Cardiac muscle cell (in vitro differentiated cells and primary cell): Measurements from ENCODE around the gene CHKB. TPM values are rescaled to one million over a fixed set of nuclear protein-coding genes. Genes with fewer than 3 reads are reported as not detected.

Source experiments
- DNase-seq, 2 donors: peaks; one replicate each; pipeline versions ENCODE4 v3.0.0 to v3.0.0-alpha.2; 2010 to 2017; ENCODE audit warnings: low read depth in 1 of 2, low spot score in 1 of 2
- H3K27ac ChIP-seq: fragments of 200-600 bp; sonication (generic); 2 replicates; pipeline ENCODE4 v1.5.1; 2016
- H3K27me3 ChIP-seq: fragments of 200-600 bp; sonication (generic); 2 replicates; pipeline ENCODE4 v1.6.0; 2016; ENCODE audit warnings: control low read depth
- H3K36me3 ChIP-seq: fragments of 200-600 bp; sonication (generic); 2 replicates; pipeline ENCODE4 v1.5.1; 2016; ENCODE audit warnings: control low read depth
- H3K4me1 ChIP-seq: fragments of 200-600 bp; sonication (generic); 2 replicates; pipeline ENCODE4 v1.8.1; 2017; ENCODE audit warnings: low read depth, mild to moderate bottlenecking, mixed run types
- H3K4me3 ChIP-seq: fragments of 200-600 bp; sonication (generic); 2 replicates; pipeline ENCODE4 v1.5.1; 2016; ENCODE audit warnings: mild to moderate bottlenecking
- H3K9me3 ChIP-seq: fragments of 200-600 bp; sonication (generic); 2 replicates; pipeline ENCODE4 v1.5.1; 2017; ENCODE audit warnings: low read depth, mild to moderate bottlenecking, control low read depth
- polyA plus RNA-seq: library from polyadenylated mRNA; unstranded; fragments of >200 nt; fragmentation: Nextera tagmentation; extraction: Ambion mirVana; gene quantifications from 2 replicates; pipeline ENCODE4 v1.2.1, GENCODE V29; 2016
- total RNA-seq: library from RNA; depleted of rRNA; stranded (reverse); fragments of >200 nt; gene quantifications from 2 replicates; pipeline ENCODE4 v1.2.3, GENCODE V29; 2016
- TF ChIP-seq, protein P1 (sequence below): IDR thresholded peaks from 2 replicates; pipeline ENCODE4 v1.5.1; 2012; ENCODE audit warnings: low read depth, mild to moderate bottlenecking, low read length

Gene CHKB
- total and polyA plus RNA-seq, 2 experiments from 2014 or later, result 73.4 to 100 TPM

DNA sequence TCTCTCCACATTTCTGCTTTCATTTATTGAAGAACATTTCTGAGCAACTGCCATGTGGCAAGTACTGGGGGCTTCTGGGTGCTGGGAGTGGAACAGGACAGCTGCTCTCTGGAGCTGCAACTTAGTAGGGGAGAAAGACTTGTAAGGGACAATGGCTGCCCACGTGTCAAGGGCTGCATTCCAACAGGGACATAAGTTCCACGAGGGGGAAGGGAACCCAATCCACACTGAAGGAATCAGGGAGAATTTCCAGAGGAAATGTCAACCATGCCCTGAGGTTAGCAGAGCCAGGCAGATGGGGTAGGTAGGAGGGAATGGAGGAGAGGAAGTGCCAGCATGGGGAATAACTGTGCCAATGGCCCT, 19.7 kb upstream of the CHKB start:
- TF ChIP-seq, protein P1, sequence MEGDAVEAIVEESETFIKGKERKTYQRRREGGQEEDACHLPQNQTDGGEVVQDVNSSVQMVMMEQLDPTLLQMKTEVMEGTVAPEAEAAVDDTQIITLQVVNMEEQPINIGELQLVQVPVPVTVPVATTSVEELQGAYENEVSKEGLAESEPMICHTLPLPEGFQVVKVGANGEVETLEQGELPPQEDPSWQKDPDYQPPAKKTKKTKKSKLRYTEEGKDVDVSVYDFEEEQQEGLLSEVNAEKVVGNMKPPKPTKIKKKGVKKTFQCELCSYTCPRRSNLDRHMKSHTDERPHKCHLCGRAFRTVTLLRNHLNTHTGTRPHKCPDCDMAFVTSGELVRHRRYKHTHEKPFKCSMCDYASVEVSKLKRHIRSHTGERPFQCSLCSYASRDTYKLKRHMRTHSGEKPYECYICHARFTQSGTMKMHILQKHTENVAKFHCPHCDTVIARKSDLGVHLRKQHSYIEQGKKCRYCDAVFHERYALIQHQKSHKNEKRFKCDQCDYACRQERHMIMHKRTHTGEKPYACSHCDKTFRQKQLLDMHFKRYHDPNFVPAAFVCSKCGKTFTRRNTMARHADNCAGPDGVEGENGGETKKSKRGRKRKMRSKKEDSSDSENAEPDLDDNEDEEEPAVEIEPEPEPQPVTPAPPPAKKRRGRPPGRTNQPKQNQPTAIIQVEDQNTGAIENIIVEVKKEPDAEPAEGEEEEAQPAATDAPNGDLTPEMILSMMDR, result no peak
- H3K27me3 ChIP-seq, result peaks cover 77% of the 10 kb centered on the region
- H3K4me3 ChIP-seq, result no peak overlapping the region
- DNase-seq, result no peak
- no peak overlapping the region for H3K27ac ChIP-seq
- H3K36me3 ChIP-seq, result no peaks in the 10 kb centered on the region
- H3K9me3 ChIP-seq, result no peaks in the 10 kb centered on the region
- H3K4me1 ChIP-seq, result no peaks in the 10 kb centered on the region

DNA sequence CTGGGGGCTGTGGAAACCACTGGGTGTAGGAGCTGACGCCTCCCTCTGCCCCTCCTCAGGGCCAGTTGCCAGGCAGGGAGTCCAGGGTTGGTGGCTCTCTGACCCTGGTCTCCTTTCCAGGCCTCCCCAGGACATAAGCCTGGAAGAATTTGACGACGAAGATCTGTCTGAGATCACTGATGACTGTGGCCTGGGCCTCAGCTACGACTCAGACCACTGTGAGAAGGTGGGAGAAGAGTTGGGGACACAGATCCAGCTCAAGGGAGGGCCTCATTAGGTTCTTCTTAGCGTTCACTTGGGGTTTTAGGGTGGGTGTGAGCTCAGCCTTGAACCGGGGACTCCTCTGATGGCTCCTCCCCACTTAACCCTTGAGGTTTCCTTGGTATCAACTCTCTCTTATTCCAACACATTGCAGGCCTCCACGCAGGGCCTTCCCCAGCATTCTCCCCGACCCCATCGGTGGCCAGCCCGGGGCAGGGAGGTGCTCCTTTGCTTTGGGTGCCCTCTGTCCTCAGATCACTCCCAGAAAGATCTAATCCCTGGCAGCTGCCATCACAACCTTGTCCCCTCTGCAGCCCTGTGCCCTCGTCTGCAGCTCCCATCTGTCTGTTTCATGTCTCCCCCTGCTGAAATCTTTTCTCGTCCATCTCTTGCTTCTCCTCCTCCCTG, 19.2 kb upstream of the CHKB start:
- TF ChIP-seq, protein P1, result no peak
- Histone ChIP-seq H3K27me3 (peaks cover 72% of the 10 kb centered on the region), H3K4me3 (no peak overlapping the region), H3K27ac (no peak overlapping the region), H3K36me3 (no peaks in the 10 kb centered on the region), H3K9me3 (no peaks in the 10 kb centered on the region), H3K4me1 (no peaks in the 10 kb centered on the region)
- DNase-seq, result no peak

DNA sequence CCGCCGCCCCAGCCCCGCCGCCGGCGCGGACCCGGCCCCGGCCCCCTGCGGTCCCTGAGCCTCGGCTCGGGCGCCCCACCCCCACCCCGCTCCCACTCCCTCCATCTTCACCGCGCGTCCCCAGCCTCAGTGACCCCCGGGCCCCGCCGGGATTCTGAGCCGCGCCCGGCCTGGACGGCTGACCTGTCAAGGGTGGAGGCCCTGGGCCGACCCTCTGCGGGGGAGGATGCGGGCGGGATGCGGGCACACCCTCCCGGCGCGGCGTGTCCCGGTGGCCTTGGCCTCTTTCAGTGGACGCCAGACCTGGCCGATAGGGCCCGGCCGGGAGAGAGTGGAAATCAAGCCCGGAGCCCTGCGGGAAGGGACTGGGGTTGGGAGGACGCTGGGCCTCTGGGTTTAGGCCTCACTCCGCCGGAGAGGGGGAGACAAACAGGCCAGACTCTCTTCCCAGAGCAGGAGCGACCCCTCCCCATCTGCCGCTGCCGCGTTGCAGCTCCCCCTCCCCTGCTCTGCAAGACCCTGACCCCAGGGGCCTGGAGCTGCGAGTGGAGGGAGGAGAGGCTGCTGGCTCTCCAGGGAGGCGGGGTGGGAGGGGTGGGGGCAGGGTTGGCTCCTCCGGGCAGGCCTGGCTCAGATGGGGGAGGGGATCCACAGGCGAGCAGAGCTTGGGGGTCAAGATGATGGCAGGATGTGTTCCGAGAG, 18.5 kb upstream of the CHKB start:
- H3K27me3 ChIP-seq, result peaks cover 66% of the 10 kb centered on the region
- DNase-seq, result peak in 1 of 2 donors; percentile 12
- no peaks in the 10 kb centered on the region for H3K36me3 ChIP-seq
- no peaks in the 10 kb centered on the region for H3K4me1 ChIP-seq
- no peak overlapping the region for H3K27ac ChIP-seq
- H3K4me3 ChIP-seq, result peak overlapping the region; percentile 34
- H3K9me3 ChIP-seq, result no peaks in the 10 kb centered on the region
- TF ChIP-seq, protein P1, result no peak

DNA sequence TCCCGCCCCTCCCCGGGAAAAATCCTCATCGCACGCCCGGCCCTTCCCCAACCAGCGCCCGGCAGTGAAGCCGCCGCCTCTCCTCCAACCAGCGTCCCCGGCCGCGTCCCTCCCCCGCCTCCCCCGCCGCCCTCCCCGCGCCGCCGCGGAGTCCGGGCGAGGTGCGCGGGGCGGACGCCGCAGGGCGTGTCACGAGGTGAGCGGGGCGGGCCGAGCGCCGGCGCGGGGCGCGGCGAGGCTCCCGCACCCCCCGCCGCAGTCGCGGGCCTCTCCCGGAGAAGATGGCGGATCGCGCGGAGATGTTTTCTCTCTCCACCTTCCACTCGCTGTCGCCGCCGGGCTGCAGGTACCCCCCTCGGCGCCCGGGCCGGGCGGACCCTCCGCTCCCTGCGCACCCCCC, 17.9 kb upstream of the CHKB start, which contains the start of gene MAPK8IP2:
Gene MAPK8IP2, plus strand, starts transcription at position 256 of the 400 bp plus-strand sequence. Its CDS starts 26 bp downstream, at position 282.
- peak in 1 of 2 donors; percentile 24 for DNase-seq
- H3K27ac ChIP-seq, result no peak within 1 kb of the TSS
- no peaks in the 10 kb centered on the region for H3K9me3 ChIP-seq
- peak within 1 kb of the TSS; percentile 34 for H3K4me3 ChIP-seq
- peaks cover 61% of the 10 kb centered on the region for H3K27me3 ChIP-seq
- TF ChIP-seq, protein P1, result no peak
- no peaks in the 10 kb centered on the region for H3K4me1 ChIP-seq
- no peaks in the 10 kb centered on the region for H3K36me3 ChIP-seq

DNA sequence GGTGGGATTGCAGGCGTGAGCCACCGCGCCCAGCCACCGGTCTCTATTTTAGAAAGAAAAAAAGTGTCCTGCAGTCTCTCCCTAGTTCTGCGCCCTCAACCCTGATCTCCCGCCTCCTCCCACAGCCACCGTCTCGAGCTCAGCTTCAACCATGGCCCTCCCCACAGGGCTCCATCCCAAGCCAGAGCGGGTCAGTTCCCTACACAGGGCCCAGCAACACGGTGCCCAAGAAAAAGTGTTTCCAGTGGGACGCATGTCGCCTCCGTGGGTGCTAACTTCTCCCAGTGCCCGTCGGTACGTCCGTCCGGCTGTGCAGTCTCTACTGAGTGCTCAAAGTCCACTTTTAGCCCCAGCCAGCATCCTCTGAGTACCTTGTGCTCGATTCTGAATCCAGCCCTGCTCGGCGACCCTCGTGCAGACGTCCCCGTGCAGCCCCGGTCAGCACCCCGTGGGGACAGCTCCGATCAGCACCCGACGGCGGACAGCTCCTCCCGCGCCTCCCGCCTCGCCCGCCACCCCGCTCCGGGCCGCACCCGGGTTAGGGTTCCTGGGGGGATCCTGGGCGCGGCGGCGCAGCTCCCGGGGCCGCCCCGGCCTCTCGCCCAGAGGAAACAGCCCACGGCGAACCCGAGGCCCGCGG, 17.3 kb upstream of the CHKB start:
- Histone ChIP-seq H3K27me3 (peaks cover 55% of the 10 kb centered on the region), H3K4me3 (peak overlapping the region; percentile 34), H3K27ac (no peak overlapping the region), H3K4me1 (no peaks in the 10 kb centered on the region), H3K36me3 (no peaks in the 10 kb centered on the region), H3K9me3 (no peaks in the 10 kb centered on the region)
- TF ChIP-seq, protein P1, result no peak
- DNase-seq, result peak; percentile 46 to 82
